ENCODE data around the gene GRIN2A. TPM values are rescaled to one million over a fixed set of nuclear protein-coding genes. Genes with fewer than 3 reads are reported as not detected.

Gene GRIN2A
- polyA plus RNA-seq, 1 experiment: not detected

GRCh38 chr16:10016752-10017151 is 165.5 kb downstream of the GRIN2A start:
- ChIA-PET CTCF (no interaction called here), POLR2A (no interaction called here)
- no peak for TF ChIP-seq CTCF (IDR thresholded peaks at IDR 0.05; ENCODE audit: insufficient read depth, low read depth, low read length)
- no peak for DNase-seq (ENCODE audit: low read depth)
- Histone ChIP-seq H3K27me3 (ENCODE audit: control insufficient read depth, insufficient read depth, low read length) (no peaks in the 10 kb centered on the region), H3K4me3 (ENCODE audit: low read depth, low read length) (no peak overlapping the region), H3K36me3 (ENCODE audit: control insufficient read depth, insufficient read depth, low read length) (no peaks in the 10 kb centered on the region)

- CTCF ChIA-PET: no interaction called here
- POLR2A ChIA-PET: no interaction called here
- no peak for TF ChIP-seq CTCF (IDR thresholded peaks at IDR 0.05; ENCODE audit: insufficient read depth, low read depth, low read length)
Observed at GRCh38 chr16:10015397-10015796, 166.8 kb downstream of the GRIN2A start.

GRCh38 chr16:10013774-10014173 is 168.5 kb downstream of the GRIN2A start:
- no peaks in the 10 kb centered on the region for H3K36me3 ChIP-seq (ENCODE audit: control insufficient read depth, insufficient read depth, low read length)
- ChIA-PET POLR2A (no interaction called here), CTCF (interaction anchor here (0.8 to 1.3 kb wide), 3 partner anchors 167 to 875 kb away, joined by 3 read pairs; partner anchors contain the start of gene GRIN2A)
- H3K4me3 ChIP-seq (ENCODE audit: low read depth, low read length): no peak overlapping the region
- no peak for DNase-seq (ENCODE audit: low read depth)
- H3K27me3 ChIP-seq (ENCODE audit: control insufficient read depth, insufficient read depth, low read length): no peaks in the 10 kb centered on the region
- TF ChIP-seq CTCF (IDR thresholded peaks at IDR 0.05; ENCODE audit: insufficient read depth, low read depth, low read length): no peak

More at GRCh38 chr16:10015397-10015796, 166.8 kb downstream of the GRIN2A start:
- Histone ChIP-seq H3K36me3 (ENCODE audit: control insufficient read depth, insufficient read depth, low read length) (no peaks in the 10 kb centered on the region), H3K4me3 (ENCODE audit: low read depth, low read length) (no peak overlapping the region), H3K27me3 (ENCODE audit: control insufficient read depth, insufficient read depth, low read length) (no peaks in the 10 kb centered on the region)
- no peak for DNase-seq (ENCODE audit: low read depth)

GRCh38 chr16:10013364-10013763 is 168.9 kb downstream of the GRIN2A start:
- no peaks in the 10 kb centered on the region for H3K36me3 ChIP-seq (ENCODE audit: control insufficient read depth, insufficient read depth, low read length)
- TF ChIP-seq CTCF (IDR thresholded peaks at IDR 0.05; ENCODE audit: insufficient read depth, low read depth, low read length): no peak
- H3K27me3 ChIP-seq (ENCODE audit: control insufficient read depth, insufficient read depth, low read length): no peaks in the 10 kb centered on the region
- no peak for DNase-seq (ENCODE audit: low read depth)
- H3K4me3 ChIP-seq (ENCODE audit: low read depth, low read length): no peak overlapping the region
- POLR2A ChIA-PET: no interaction called here
- CTCF ChIA-PET: interaction anchor here (1.0 to 1.3 kb wide), 2 partner anchors 168 to 169 kb away, joined by 3 read pairs; partner anchors contain the start of gene GRIN2A

GRCh38 chr16:10009684-10010083 is 172.5 kb downstream of the GRIN2A start:
- no peaks in the 10 kb centered on the region for H3K27me3 ChIP-seq (ENCODE audit: control insufficient read depth, insufficient read depth, low read length)
- DNase-seq (ENCODE audit: low read depth): no peak
- TF ChIP-seq CTCF (IDR thresholded peaks at IDR 0.05; ENCODE audit: insufficient read depth, low read depth, low read length): no peak
- no peak overlapping the region for H3K4me3 ChIP-seq (ENCODE audit: low read depth, low read length)
- ChIA-PET POLR2A (no interaction called here), CTCF (interaction anchor here (0.6 to 1.4 kb wide), 2 partner anchors 8 to 1559 kb away, joined by 3 read pairs; no protein-coding TSS in a partner anchor)
- H3K36me3 ChIP-seq (ENCODE audit: control insufficient read depth, insufficient read depth, low read length): no peaks in the 10 kb centered on the region
